ENCODE data around the gene GALNT7.

- no peak for TF ChIP-seq CTCF (IDR thresholded peaks at IDR 0.05)
- no peak for TF ChIP-seq EP300 (IDR thresholded peaks at IDR 0.05)
Observed at GRCh38 chr4:173227756-173228155, 59.1 kb downstream of the GALNT7 start.

All from tibial nerve (tissue), 4 donors.